NCI-H510A (cell line): Measurements from ENCODE around the gene RAD52.

ENCODE experiments used
- DNase-seq: peaks from one replicate; lab custom pipeline; 2025; lab: John Stamatoyannopoulos, UW

The RAD52 gene

DNA sequence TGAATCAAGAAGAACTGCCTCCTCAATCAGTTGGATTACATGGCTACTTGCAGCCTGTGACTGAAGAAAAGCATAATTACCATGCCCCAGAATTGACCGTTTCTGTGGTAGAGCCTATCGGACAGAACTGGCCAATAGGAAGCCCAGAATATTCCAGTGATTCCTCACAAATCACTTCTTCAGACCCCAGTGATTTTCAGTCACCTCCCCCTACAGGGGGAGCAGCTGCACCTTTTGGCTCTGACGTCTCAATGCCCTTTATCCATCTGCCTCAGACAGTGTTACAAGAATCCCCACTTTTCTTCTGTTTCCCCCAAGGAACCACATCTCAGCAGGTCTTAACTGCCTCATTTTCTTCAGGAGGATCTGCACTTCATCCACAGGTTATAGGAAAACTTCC is 80.8 kb downstream of the RAD52 start:
- DNase-seq: no peak

DNA sequence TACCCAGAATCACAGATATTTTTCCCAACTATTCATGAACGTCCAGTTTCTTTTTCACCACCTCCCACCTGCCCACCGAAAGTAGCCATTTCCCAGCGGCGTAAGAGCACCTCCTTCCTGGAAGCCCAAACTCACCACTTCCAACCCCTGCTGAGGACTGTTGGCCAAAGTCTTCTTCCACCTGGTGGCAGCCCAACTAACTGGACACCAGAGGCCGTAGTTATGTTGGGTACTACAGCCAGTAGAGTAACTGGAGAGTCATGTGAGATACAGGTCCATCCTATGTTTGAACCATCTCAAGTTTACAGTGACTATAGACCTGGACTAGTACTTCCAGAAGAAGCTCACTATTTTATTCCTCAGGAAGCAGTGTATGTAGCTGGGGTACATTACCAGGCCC is 81.6 kb downstream of the RAD52 start:
- no peak for DNase-seq

DNA sequence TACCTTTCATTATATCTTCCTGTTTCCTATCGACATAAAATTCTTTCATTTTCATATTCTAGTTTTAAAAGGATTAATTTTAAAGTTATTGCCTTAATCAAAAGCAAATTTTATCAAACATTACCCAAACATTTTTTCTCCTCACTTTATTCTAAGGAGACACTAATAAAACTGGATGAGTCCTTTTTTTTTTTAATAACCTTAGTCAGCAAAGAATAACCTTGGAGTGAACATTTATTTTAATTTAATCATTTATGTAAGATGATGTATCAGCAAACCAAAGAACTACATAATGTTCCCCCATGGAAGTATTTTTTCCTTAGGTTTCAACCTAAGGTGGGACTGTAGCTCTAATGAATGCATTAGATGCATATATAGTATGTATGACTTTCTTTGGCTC is 83.9 kb downstream of the RAD52 start:
- no peak for DNase-seq

GRCh38 chr12:863285-863684 is 86.2 kb downstream of the RAD52 start:
- DNase-seq: no peak

GRCh38 chr12:862303-862911 is 87.1 kb downstream of the RAD52 start:
- no peak for DNase-seq
